RWPE2 (cell line): ENCODE measurements around the gene RAP1GAP.

Experiments used
- ATAC-seq: fragments of 200-7000 bp; cut with Tn5 transposase; 3 replicates; pipeline ENCODE4 v1.9.1; 2021; ENCODE audit warnings: low read depth
- DNase-seq: peaks from one replicate; pipeline ENCODE4 v3.0.0-alpha.2; 2020; ENCODE audit warnings: low spot score
- H3K27ac ChIP-seq: fragments of 450-650 bp; 2 replicates; pipeline ENCODE4 v1.5.1; 2017; ENCODE audit warnings: mild to moderate bottlenecking; ENCODE audit not compliant: poor library complexity, severe bottlenecking
- H3K27me3 ChIP-seq: fragments of 250-450 bp; sonication (Bioruptor Pico); 2 replicates; pipeline ENCODE4 v1.5.1; 2021; ENCODE audit warnings: mild to moderate bottlenecking, moderate library complexity; ENCODE audit not compliant: insufficient read depth, poor library complexity, severe bottlenecking
- H3K36me3 ChIP-seq: fragments of 250-450 bp; sonication (Bioruptor Pico); 2 replicates; pipeline ENCODE4 v1.5.1; 2020; ENCODE audit warnings: low read depth, mild to moderate bottlenecking, moderate library complexity
- H3K4me1 ChIP-seq: fragments of 250-450 bp; sonication (Bioruptor Pico); 2 replicates; pipeline ENCODE4 v1.5.1; 2021; ENCODE audit warnings: mild to moderate bottlenecking, moderate library complexity; ENCODE audit not compliant: insufficient read depth, poor library complexity, severe bottlenecking
- H3K4me3 ChIP-seq: fragments of 250-450 bp; sonication (Bioruptor Pico); 2 replicates; pipeline ENCODE4 v1.5.1; 2021; ENCODE audit warnings: mild to moderate bottlenecking, moderate library complexity; ENCODE audit not compliant: severe bottlenecking
- H3K9me3 ChIP-seq: fragments of 250-450 bp; sonication (Bioruptor Pico); 2 replicates; pipeline ENCODE4 v1.5.1; 2021; ENCODE audit warnings: mild to moderate bottlenecking, moderate library complexity; ENCODE audit not compliant: severe bottlenecking
- CTCF ChIP-seq: fragments of 450-650 bp; IDR thresholded peaks from one replicate; pipeline ENCODE4 v1.5.1; 2017; ENCODE audit warnings: mild to moderate bottlenecking, moderate library complexity; ENCODE audit not compliant: poor library complexity, severe bottlenecking

Gene RAP1GAP

GRCh38 chr1:21590126-21590880, 78.9 kb downstream of the RAP1GAP start:
- Histone ChIP-seq H3K36me3 (no peaks in the 10 kb centered on the region), H3K4me1 (no peaks in the 10 kb centered on the region), H3K27ac (no peak overlapping the region), H3K27me3 (no peaks in the 10 kb centered on the region), H3K9me3 (no peaks in the 10 kb centered on the region), H3K4me3 (no peak overlapping the region)
- TF ChIP-seq CTCF: no peak
- no peak for ATAC-seq
- DNase-seq: no peak

GRCh38 chr1:21589618-21590017, 79.5 kb downstream of the RAP1GAP start:
- no peak for TF ChIP-seq CTCF
- no peaks in the 10 kb centered on the region for H3K9me3 ChIP-seq
- no peak overlapping the region for H3K4me3 ChIP-seq
- DNase-seq: no peak
- H3K27me3 ChIP-seq: no peaks in the 10 kb centered on the region
- ATAC-seq: no peak
- no peak overlapping the region for H3K27ac ChIP-seq
- H3K36me3 ChIP-seq: no peaks in the 10 kb centered on the region
- H3K4me1 ChIP-seq: no peaks in the 10 kb centered on the region

- H3K9me3 ChIP-seq: no peaks in the 10 kb centered on the region
- no peak overlapping the region for H3K27ac ChIP-seq
- H3K4me1 ChIP-seq: no peaks in the 10 kb centered on the region
- H3K36me3 ChIP-seq: no peaks in the 10 kb centered on the region
- ATAC-seq (no peak), DNase-seq (no peak)
- TF ChIP-seq CTCF: no peak
- no peak overlapping the region for H3K4me3 ChIP-seq
- H3K27me3 ChIP-seq: no peaks in the 10 kb centered on the region
Measured at GRCh38 chr1:21587602-21587953, 81.6 kb downstream of the RAP1GAP start.

GRCh38 chr1:21586846-21587601, 82.1 kb downstream of the RAP1GAP start:
- Histone ChIP-seq H3K4me3 (no peak overlapping the region), H3K27ac (no peak overlapping the region), H3K9me3 (no peaks in the 10 kb centered on the region), H3K36me3 (no peaks in the 10 kb centered on the region), H3K27me3 (no peaks in the 10 kb centered on the region), H3K4me1 (no peaks in the 10 kb centered on the region)
- no peak for TF ChIP-seq CTCF
- ATAC-seq: peak; percentile 89
- DNase-seq: no peak

GRCh38 chr1:21586222-21586621, 82.9 kb downstream of the RAP1GAP start:
- H3K27me3 ChIP-seq: no peaks in the 10 kb centered on the region
- H3K9me3 ChIP-seq: no peaks in the 10 kb centered on the region
- no peaks in the 10 kb centered on the region for H3K36me3 ChIP-seq
- H3K4me1 ChIP-seq: no peaks in the 10 kb centered on the region
- TF ChIP-seq CTCF: no peak
- no peak overlapping the region for H3K4me3 ChIP-seq
- ATAC-seq: no peak
- no peak overlapping the region for H3K27ac ChIP-seq
- DNase-seq: no peak
